ENCODE results near the gene SNRPB2.

The SNRPB2 gene

DNA sequence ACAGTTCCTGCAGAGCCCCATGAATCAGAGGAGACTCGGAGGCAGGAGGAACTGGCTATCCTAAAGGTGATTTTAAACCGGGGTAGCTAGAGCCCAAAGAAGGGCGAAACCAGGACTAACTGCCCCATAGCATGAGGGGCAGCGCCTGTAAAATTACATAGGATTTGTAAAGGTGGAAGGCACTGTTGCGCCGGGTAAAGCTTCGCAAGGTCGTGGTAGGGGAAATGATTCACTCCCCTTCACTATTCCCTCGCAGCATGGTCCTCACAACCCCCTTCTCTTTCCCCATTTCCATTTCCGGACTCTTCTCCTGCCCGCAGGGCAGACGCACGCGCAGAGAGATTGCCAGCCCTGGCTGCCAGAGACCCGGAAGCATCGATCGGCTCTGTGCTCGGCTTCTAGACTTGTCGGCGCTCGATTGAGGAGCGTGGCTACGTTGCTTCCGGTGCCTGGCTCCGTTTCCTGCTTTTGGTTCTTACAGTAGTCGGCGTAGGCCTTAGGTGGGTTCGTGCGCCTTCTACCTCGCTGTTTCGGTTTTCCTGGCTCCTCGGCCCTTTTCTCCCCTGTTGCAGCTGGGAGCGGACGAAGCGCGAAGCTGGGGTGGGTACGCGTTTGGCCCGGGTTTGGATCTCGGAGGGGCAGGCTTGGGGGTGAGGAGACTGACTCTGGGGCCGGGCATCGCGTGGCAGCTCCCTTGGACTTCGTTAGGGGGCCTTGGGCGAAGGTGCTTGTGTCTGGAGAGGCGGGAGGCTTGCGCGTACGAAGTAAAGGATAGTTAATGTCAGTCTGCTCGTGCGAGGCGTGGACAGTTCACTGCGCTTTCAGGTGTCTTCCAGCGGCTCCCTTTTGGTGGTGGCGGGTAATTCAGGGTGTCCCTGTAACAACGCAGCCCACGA lies at the start of gene SNRPB2:
Gene SNRPB2 (plus strand): TSS at position 462 of the 896 bp plus-strand sequence. CDS start 1,677 bp downstream, outside the sequence.
- DNase-seq (ENCODE audit: low read depth in 2 of 2), result peak; percentile 78 to 84

- DNase-seq (ENCODE audit: low read depth in 2 of 2), result no peak
These were observed 45.4 kb upstream of the SNRPB2 start for GRCh38 chr20:16684416-16684815.

DNA sequence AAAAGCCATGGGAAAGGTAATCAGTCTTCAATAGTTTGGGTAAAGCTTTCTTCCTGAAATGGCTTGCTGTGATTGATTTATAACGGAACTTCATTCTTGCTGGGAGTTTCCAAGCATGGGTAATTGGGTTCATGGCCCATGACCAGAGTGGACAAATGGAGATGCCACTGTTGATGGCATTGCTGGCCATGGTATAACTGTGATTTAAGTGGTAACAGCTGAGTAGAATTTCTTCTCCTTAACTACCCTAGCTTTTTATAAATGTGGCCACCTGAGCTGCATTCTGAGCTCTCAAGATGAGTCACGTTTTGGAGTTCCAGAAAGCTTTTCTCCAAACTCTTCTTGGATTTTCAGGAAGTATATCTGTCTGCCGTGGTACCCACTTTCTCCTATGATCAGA lies 39.9 kb upstream of the SNRPB2 start:
- no peak for DNase-seq (ENCODE audit: low read depth in 2 of 2)

DNA sequence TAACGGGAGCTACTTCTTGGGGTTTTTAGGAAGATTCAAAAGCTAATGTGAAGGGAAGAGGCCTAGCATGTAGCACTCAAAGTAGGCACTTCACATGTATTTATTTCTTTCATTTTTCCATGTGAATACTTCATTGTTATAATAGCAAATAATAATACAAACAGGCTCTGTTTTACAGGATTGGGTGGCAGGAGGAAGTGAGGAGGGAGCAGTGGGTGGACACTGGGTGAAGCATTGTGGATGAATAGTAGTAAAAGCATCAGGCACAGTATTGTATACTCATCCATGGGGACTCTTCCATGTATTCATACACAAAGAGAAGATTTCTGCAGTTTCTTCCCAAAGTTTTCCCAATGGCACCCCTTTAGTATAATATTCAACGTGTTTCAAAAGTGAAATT lies 38.4 kb upstream of the SNRPB2 start:
- no peak for DNase-seq (ENCODE audit: low read depth in 2 of 2)

- DNase-seq (ENCODE audit: low read depth in 2 of 2), result no peak
These were observed 37.8 kb upstream of the SNRPB2 start for GRCh38 chr20:16692009-16692408.

- DNase-seq (ENCODE audit: low read depth in 2 of 2), result no peak
These were observed 37.4 kb upstream of the SNRPB2 start for GRCh38 chr20:16692442-16692841.

DNA sequence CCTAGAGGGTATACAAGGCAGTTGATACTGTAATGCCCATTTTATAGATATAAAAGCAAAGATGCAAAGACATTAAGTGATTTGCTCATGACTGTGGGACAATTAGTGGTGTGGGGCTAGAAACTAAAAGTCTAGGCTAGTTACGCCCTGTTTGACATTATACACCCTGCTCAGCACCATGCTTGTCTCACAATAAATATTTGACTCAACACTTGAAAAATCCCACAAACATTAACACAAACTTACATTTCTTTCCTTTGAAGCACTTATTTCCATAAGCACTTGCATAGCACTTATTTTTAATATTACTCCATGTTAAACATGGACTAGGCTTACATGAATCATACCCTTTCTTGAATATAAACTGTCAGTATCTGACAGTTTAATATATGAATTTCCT lies 36.5 kb upstream of the SNRPB2 start:
- DNase-seq (ENCODE audit: low read depth in 2 of 2), result no peak

GRCh38 chr20:16694161-16694560 lies 35.7 kb upstream of the SNRPB2 start:
- DNase-seq (ENCODE audit: low read depth in 2 of 2), result no peak

DNA sequence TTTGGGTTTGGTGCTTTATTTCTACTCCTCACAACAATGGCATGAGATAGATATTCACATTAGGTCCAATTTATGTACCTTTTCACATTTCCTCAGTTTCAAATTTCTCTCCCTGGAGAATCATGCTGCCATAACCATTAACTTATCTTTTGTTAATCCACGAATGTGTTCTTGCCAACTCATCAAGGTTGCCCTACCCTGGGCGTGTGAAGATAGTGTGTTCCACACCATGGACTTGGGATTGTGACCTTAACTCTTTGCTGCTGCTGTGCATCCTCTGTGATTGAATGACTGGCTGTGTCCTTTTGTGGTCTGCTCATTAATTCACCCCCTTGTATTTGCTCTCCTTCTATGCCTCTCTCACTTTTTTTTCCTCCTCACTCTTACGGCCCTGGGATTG lies 34.2 kb upstream of the SNRPB2 start:
- DNase-seq (ENCODE audit: low read depth in 2 of 2), result no peak

DNA sequence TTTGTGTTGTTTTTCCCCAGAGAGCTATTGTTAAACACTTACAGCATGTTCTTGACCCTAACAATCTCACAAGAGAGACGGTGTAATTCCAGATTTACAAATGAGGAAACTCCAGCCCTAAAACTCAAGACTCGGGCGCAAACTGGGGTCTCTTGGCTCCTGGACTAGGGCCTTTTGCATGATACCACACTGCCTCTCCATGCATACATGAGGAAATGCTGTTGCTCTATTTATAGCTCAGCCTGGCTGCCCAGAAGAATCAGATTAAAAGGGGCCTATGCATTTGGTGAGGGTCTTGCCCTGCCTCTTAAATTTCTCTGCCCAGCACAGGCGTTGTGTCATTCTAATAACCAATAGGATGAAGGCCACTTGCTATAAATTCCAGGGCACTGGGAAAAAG lies 30.5 kb upstream of the SNRPB2 start:
- DNase-seq (ENCODE audit: low read depth in 2 of 2), result no peak

DNA sequence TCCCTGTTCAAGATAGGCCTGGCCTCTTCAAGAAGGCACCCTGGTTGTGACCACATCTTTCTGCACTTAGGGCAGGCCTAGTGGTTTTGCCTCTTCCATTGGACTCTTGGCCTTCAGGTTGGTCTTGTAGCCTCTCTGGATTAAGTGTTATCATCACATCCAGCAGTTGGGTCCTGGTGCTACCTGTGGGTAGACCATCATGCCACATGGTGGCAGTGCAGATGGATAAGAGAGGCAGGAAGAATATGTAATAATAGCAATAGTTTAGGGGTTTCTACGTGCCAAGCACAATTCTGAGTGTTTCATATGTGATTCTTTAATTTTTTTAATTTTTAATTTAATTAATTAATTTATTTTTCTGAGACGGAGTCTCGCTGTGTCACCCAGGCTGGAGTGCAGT lies 28.5 kb upstream of the SNRPB2 start:
- DNase-seq (ENCODE audit: low read depth in 2 of 2), result no peak

- no peak for DNase-seq (ENCODE audit: low read depth in 2 of 2)
These were observed 26.3 kb upstream of the SNRPB2 start for GRCh38 chr20:16703570-16703969.

- no peak for DNase-seq (ENCODE audit: low read depth in 2 of 2)
These were observed 22.2 kb upstream of the SNRPB2 start for GRCh38 chr20:16707674-16708073.

DNA sequence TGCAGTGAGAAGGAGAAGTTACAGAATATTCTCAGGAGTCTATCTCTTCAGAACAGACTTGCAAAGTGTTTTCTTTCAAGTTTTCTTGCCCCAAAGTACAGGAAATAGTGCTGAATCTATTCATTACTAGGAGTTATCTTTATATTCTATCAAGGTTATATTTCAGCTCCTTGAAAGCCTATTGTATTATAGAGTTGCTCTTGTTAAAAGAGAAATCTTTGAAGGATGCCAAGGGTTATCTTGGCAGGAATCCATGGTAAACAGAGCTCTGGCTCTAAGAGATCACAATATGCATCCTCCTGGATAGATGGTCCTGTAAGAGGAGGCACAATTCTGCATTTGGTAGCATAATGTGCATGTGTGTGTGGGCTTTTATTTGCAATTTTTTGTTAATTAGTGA lies 21.2 kb upstream of the SNRPB2 start:
- DNase-seq (ENCODE audit: low read depth in 2 of 2), result no peak

- DNase-seq (ENCODE audit: low read depth in 2 of 2), result no peak
These were observed 20.8 kb upstream of the SNRPB2 start for GRCh38 chr20:16709017-16709416.

DNA sequence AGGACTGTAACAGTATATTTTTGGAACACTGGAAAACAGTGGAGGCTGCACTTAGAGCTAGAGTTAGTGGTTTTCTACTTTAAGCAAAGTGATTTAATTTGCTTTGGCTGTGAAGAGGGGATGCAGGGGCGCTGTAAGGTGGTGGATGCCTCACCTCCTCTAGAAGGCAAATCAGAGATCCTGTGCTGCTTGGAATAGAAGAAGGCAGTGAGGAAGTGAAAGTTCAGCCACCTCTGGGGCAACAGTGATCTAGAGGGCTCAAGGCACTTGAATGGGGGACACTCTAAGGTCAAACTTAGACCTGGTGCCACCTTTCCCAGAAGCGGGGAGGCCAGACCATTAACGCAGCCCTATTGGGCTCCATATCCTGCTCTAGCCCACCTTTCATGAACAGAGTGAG lies 19.0 kb upstream of the SNRPB2 start:
- no peak for DNase-seq (ENCODE audit: low read depth in 2 of 2)

DNA sequence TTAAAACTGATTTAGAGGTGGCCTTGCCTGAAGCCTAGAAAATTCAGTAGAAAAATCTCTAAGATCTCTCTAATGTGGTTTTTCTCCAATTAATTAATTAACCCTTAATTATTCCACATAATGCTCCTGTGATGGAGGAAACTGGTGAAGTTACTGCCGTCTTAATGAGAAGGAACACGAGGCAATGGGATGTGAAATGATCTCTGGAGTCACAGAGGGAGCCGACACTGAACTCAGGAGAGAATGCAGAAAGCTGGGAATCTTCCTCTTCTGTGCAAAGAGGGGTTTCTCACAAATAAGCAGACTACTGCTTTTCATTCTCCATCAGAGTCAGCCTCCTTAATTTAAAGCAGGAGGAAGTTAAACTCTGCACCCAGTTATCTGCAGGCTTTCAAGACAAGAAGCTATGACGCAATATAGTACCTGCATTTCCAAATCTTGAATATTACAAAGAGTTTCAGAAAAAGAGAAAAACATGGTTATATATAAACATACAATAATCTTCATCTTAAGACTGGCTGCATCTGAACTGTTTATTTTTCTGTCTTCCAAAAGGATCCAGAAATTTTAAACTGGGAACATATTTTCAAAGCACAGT lies 18.1 kb upstream of the SNRPB2 start:
- no peak for DNase-seq (ENCODE audit: low read depth in 2 of 2)

GRCh38 chr20:16712511-16712947 lies 17.3 kb upstream of the SNRPB2 start:
- no peak for DNase-seq (ENCODE audit: low read depth in 2 of 2)

- no peak for DNase-seq (ENCODE audit: low read depth in 2 of 2)
These were observed 16.8 kb upstream of the SNRPB2 start for GRCh38 chr20:16713066-16713465.

- DNase-seq (ENCODE audit: low read depth in 2 of 2), result no peak
These were observed 15.6 kb upstream of the SNRPB2 start for GRCh38 chr20:16714242-16714641.

DNA sequence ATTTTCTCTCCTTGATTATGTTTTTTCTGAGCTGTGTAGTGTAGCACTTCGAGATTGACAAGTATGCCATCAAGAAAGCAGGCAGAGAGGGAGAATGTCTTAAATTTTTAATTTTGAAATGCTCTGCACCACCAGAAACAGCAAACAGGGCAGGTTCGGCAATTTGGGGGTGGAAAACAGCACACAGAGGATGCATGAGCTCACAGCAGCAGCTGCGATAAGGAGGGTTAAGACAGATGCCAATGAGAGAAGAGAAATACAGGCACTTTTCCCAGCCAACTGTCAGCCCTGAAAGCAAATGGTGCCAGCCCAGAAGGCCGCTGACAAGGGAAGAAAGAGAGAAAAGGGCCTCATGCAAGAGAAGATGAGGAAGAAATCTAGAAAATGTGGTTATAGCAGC lies 15.1 kb upstream of the SNRPB2 start:
- no peak for DNase-seq (ENCODE audit: low read depth in 2 of 2)

DNA sequence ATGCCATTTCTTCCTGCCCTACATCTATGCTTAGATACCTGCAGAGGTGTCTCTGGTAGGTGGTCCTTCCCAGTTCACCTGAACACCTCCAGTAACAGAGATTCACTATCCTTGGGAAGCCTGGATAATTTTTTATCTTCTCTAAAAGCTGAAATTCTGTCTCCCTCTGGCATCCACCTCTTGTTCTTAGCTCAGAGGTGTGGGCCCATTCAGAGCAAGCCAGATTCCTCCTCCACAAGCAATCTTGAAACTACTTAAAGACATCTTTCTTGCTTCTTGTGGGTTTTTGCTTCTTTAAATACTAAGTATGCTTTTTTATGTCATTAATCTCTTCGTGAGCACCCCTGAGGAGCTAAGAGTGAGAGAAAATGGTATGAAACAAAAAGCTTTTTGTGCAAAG lies 10.4 kb upstream of the SNRPB2 start:
- DNase-seq (ENCODE audit: low read depth in 2 of 2), result no peak

DNA sequence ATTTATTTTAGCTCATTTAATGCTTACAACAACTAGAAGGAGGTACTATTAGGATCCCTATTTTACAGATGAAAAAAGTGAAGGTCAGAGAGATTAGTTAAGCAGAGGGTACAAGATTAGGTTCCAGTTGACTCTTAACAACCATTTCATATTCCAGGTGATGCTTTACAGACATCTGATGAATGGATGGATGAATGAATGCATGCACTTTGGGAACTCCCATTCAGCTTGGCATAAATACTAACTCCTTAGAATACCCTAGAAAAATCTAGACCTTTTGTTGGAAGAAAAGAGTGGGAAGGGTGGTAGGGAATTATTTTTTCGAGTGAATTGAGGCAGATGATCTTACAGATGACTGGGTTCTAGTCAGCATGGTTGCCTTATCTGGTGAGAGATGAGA lies 746 bp upstream of the SNRPB2 start:
- no peak for DNase-seq (ENCODE audit: low read depth in 2 of 2)

All from stimulated activated CD4-positive, alpha-beta T cell treated with anti-CD3 and anti-CD28 coated beads, Interleukin-1b, Interleukin-23, amount 100 ng/mL, for 4 hours (primary cell).